HG02798 (cell line): ENCODE results near the gene FFAR1.

ENCODE experiments used
- ATAC-seq: cut with Tn5 transposase; IDR thresholded peaks from one replicate; pipeline ENCODE4 v1.9.1; 2021; ENCODE audit warnings: mild to moderate bottlenecking; ENCODE audit not compliant: unreplicated experiment, poor library complexity

Gene FFAR1

GRCh38 chr19:35314858-35315470 is 32.7 kb upstream of the FFAR1 start:
- ATAC-seq: no peak

DNA sequence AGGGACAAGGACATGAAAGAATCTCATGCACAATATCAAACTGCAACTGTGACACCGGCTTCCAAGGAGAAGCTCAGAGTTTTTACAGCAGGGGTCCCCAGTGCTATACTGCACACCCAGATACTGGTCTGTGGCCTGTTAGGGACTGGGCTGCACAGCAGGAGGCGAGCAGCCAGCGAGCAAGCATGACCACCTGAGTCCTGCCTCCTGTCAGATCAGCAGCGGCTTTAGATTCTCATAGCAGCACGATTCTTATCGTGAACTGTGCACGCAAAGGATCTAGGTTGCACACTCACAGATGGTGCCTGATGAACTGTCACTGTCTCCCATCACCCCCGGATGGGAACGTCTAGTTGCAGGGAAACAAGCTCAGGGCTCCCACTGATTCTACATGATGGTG is 31.8 kb upstream of the FFAR1 start:
- no peak for ATAC-seq

DNA sequence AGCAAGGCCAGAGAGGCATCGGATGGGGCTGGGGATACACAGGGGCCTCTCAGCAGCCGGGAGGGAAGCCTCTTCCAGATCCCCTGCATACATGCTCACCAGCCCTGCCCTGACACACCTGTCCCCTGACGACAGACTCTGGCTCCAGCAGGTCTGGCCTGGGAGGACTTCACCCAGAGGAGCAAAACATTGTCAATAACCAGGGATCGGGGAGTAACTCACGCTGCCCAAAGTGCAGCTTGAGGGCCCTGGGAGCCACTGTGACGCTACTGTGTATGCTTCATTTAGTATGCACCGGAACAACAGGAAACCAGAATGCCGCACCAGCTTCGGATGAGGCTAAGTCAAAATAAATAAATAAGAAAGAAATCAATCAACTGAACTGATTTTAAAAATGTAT is 31.1 kb upstream of the FFAR1 start:
- ATAC-seq: no peak

- ATAC-seq: no peak
Measured at GRCh38 chr19:35317464-35318043, 30.1 kb upstream of the FFAR1 start.

GRCh38 chr19:35318679-35319448 is 28.8 kb upstream of the FFAR1 start:
- no peak for ATAC-seq

DNA sequence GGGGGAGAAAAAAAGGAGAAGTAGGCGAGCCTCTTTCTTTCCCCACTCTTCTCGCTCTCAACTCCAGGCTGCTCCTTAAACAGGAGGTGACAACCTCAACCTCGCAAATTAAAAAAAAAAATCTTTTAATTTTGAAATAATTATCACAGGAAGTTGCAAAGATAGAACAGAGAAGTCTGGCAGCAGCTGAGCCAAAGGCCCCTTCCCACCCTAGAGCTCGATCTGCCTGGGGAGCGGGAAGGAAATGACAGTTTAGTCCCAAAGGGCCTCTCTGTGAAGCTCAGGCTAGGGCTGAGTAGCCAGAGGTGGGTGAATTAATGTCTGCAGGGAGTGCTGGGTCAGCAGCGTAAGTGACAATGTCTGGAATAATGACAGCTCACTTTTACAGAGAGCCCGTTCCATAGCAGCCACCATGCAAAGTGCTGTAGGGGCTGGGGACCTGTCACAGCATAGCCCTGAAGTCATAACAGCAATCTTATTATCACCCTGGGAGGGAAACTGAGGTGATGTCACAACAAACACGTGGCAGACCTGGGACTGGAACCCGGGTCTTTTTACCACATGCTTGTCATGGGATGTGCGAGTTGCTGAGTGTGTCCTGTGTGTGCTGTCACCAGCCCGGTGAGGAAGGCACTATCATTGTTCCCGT is 27.5 kb upstream of the FFAR1 start:
- ATAC-seq: no peak

DNA sequence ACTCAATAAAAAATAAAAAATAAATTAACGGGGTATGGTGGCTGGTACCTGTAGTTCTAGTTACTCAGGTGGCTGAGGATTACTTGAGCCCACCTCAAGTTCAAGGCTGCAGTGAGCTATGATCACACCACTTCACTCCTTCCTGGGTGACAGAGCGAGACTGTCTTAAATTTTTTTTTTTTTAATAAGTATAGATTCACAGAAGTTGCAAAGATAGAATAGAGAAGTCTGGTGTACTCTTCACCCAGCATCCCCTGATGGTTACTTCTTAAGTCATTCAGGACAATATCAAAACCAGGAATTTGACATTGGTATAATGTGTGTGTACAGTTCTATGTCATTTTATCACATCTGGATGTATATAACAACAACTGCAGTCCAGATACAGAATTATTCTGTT is 26.4 kb upstream of the FFAR1 start:
- ATAC-seq: no peak

DNA sequence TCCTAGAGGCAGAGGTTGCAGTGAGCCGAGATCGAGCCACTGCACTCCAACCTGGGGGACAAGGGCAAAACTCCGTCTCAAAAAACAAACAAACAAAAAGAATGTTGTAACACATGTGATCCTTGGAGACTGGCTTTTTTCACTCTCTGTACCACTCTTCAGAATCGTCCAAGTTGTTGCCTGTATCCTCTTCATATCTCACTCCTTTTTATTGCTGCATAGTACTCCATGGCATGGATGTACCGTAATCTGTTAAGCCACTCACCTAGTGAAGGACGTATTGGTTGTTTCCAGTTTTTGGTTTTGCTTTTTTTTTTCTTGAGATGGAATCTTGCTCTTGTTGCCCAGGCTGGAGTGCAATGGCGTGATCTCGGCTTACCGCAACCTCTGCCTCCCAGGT is 25.7 kb upstream of the FFAR1 start:
- ATAC-seq: no peak

DNA sequence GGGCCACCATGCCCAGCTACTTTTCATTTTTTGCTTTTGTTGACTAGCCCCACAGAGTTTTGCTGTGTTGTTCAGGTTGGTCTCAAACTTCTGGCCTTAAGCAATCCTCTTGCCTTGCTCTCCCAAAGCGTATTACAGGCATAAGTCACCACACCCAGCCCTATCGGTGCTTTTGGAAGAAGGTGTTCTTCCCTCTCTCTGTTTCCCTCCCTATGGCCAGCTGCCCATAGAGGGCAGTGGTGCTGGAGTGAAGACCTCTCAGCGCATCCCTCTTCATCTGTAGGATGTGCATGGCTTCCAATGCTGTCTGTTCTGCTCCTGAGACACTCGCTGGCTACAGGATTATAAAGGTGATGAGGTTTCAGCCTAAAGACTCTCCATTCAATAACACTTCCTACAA is 20.1 kb upstream of the FFAR1 start:
- no peak for ATAC-seq

- peak; percentile 34 for ATAC-seq
Measured at GRCh38 chr19:35328851-35329285, 18.8 kb upstream of the FFAR1 start, which contains the start of gene CD22. Gene CD22 (plus strand): TSS chr19:35329187. CDS start chr19:35332041, 2,854 bp downstream.

- ATAC-seq: peak; percentile 9
Measured at GRCh38 chr19:35329323-35329722, 18.4 kb upstream of the FFAR1 start.

DNA sequence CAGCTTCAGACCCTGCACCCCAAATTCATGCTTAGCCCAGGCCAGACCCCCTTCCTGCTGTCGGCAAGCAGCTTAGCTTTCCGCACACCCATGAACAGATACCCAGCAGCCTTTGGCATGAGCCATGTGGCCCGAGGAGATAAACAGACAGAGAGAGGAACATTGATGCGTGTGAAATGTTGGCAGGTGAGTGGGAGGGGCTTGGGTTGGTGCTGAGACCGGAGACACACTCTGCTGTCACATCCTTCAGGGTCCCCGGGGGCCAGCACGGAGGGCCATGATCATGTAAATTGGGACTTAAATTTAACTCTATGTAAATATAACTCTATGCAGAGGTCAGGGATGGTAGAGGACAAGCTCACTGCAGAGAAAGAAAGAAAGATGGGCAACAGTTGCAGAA is 17.2 kb upstream of the FFAR1 start:
- ATAC-seq: peak; percentile 50

- no peak for ATAC-seq
Measured at GRCh38 chr19:35331551-35332214, 16.0 kb upstream of the FFAR1 start.

GRCh38 chr19:35332817-35333216 is 14.9 kb upstream of the FFAR1 start:
- ATAC-seq: no peak

DNA sequence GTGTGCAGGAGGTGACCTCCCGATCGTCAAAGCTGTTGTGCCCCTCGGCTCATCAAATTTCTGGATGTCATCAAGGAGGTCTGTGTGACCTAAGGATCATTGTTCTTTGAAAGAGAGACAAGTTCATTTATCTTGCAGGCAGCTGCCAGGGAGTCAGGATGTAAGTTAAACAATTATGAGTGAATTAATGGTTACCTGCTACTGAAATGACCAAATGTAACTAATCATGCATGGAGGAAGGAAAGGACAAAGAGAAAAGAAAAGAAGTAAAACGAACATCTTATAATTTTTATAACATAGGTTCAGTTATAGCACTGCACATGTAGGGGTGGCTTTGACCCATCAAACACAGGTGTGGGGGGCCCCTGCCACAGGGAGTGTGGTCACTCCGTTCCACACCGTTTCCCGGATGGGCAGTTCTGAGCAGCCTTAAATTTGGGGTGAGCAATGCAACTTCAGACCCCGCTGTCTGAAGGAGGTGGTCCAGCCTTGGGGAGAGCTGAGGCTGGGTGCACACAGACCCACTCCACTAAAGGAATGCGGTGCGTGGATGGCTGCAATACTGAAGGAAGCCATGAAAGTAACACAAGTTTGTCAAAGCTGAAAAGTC is 13.5 kb upstream of the FFAR1 start:
- ATAC-seq: no peak

DNA sequence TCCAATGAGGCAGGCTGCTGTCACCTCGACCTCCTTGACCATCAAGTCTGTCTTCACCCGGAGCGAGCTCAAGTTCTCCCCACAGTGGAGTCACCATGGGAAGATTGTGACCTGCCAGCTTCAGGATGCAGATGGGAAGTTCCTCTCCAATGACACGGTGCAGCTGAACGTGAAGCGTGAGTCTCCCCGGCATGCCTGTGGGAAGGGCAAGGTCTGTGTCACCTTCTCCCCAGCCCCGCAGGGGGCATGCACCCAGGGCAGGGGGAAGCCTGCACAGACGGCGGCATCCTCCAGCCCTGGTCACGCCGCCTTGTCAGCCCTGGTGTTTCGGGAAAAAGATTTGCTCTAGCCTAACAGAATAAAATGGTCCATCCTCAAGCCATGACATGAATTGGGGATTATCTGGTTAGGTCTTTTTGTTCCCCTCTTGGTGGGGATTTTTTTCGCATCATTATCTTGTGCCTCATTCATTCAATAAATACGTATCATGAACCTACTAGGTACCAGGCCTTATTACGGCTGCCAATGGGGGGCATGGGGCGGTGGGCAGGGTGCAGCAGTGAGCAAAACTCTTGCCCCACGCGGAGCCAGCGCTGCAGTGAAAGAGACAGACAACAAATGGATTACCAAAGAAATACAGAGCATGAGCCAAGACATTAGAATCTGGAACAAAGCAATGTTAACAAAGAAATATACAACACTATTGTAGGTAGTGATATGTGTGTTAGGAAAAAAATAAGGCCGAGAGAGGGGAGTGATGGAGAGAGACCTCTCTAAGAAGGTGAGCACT is 11.3 kb upstream of the FFAR1 start:
- ATAC-seq: no peak

DNA sequence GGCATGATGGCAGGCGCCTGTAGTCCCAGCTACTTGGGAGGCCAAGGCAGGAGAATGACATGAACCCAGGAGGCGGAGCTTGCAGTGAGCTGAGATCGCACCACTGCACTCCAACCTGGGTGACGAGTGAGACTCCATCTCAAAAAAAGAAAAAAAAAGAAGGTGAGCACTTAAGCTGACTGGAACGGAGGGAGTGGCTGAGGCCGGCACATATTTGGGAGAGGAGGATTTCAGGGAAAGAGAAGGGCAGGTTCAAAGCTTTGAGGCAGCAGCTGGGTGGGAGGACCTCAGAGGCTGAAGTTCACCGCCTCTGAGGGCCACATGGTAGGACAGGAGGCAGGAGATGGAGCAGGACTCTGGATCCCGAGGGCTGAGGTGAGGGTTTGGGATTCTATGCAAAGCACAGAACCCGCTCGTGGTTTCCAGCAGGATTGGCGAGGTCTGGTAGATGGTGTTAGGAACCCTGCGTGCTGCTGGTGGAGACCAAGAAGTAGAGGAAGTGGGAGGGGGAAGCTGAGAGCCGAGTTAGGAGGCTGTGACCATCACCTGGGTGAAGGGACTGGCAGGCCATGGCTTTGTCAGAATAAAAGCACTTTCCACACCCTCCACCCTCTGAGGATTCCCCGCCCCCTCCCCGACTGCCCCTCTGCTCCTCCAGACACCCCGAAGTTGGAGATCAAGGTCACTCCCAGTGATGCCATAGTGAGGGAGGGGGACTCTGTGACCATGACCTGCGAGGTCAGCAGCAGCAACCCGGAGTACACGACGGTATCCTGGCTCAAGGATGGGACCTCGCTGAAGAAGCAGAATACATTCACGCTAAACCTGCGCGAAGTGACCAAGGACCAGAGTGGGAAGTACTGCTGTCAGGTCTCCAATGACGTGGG is 10.4 kb upstream of the FFAR1 start:
- ATAC-seq: no peak

- no peak for ATAC-seq
Measured at GRCh38 chr19:35337984-35338296, 9.8 kb upstream of the FFAR1 start.

- ATAC-seq: no peak
Measured at GRCh38 chr19:35340431-35340830, 7.3 kb upstream of the FFAR1 start.
